ENCODE measurements around the gene ERAP2. TPM values are rescaled to one million over a fixed set of nuclear protein-coding genes. Genes with fewer than 3 reads are reported as not detected.

Gene ERAP2
- polyA plus RNA-seq, 1 experiment = 2.5 TPM

GRCh38 chr5:96952974-96953730 is 76.9 kb downstream of the ERAP2 start:
- H3K27me3 ChIP-seq (ENCODE audit: control insufficient read depth, insufficient read depth, low read length) = no peaks in the 10 kb centered on the region
- no peak for TF ChIP-seq CTCF (IDR thresholded peaks at IDR 0.05; ENCODE audit: low read depth, low read length)
- no peaks in the 10 kb centered on the region; the same call in 1 of the 2 replicates for H3K9me3 ChIP-seq (ENCODE audit: control insufficient read depth, insufficient read depth, low read length)
- H3K27ac ChIP-seq (ENCODE audit: low read depth, low read length) = no peak overlapping the region
- no peak overlapping the region for H3K4me3 ChIP-seq (ENCODE audit: low read depth, low read length)
- DNase-seq (ENCODE audit: low read depth, low spot score) = no peak
- CTCF ChIA-PET = no interaction called here
- POLR2A ChIA-PET = no interaction called here

GRCh38 chr5:96957254-96958049 is 81.2 kb downstream of the ERAP2 start:
- no peak for DNase-seq (ENCODE audit: low read depth, low spot score)
- no peak for TF ChIP-seq CTCF (IDR thresholded peaks at IDR 0.05; ENCODE audit: low read depth, low read length)
- H3K4me3 ChIP-seq (ENCODE audit: low read depth, low read length) = no peak overlapping the region
- H3K9me3 ChIP-seq (ENCODE audit: control insufficient read depth, insufficient read depth, low read length) = no peaks in the 10 kb centered on the region
- no peak overlapping the region for H3K27ac ChIP-seq (ENCODE audit: low read depth, low read length)
- POLR2A ChIA-PET = interaction anchor here (0.6 kb wide), 1 partner anchor 119 kb away, joined by 3 read pairs; no protein-coding TSS in a partner anchor
- no peaks in the 10 kb centered on the region for H3K27me3 ChIP-seq (ENCODE audit: control insufficient read depth, insufficient read depth, low read length)
- CTCF ChIA-PET = interaction anchor here (1.1 kb wide), 1 partner anchor 88 kb away, joined by 3 read pairs; no protein-coding TSS in a partner anchor

- TF ChIP-seq CTCF (IDR thresholded peaks at IDR 0.05; ENCODE audit: low read depth, low read length) = no peak
- Histone ChIP-seq H3K4me3 (ENCODE audit: low read depth, low read length) (no peak overlapping the region), H3K27ac (ENCODE audit: low read depth, low read length) (no peak overlapping the region), H3K27me3 (ENCODE audit: control insufficient read depth, insufficient read depth, low read length) (no peaks in the 10 kb centered on the region), H3K9me3 (ENCODE audit: control insufficient read depth, insufficient read depth, low read length) (no peaks in the 10 kb centered on the region)
- CTCF ChIA-PET = interaction anchor here (1.0 kb wide), 1 partner anchor 14 kb away, joined by 3 read pairs; no protein-coding TSS in a partner anchor
- DNase-seq (ENCODE audit: low read depth, low spot score) = no peak
- POLR2A ChIA-PET = no interaction called here
Measured at GRCh38 chr5:96958977-96959376, 82.7 kb downstream of the ERAP2 start.

GRCh38 chr5:96961053-96961452 is 84.8 kb downstream of the ERAP2 start:
- Histone ChIP-seq H3K9me3 (ENCODE audit: control insufficient read depth, insufficient read depth, low read length) (no peaks in the 10 kb centered on the region), H3K27me3 (ENCODE audit: control insufficient read depth, insufficient read depth, low read length) (no peaks in the 10 kb centered on the region), H3K27ac (ENCODE audit: low read depth, low read length) (no peak overlapping the region), H3K4me3 (ENCODE audit: low read depth, low read length) (no peak overlapping the region)
- no peak for DNase-seq (ENCODE audit: low read depth, low spot score)
- TF ChIP-seq CTCF (IDR thresholded peaks at IDR 0.05; ENCODE audit: low read depth, low read length) = no peak
- ChIA-PET CTCF (no interaction called here), POLR2A (no interaction called here)

DNA sequence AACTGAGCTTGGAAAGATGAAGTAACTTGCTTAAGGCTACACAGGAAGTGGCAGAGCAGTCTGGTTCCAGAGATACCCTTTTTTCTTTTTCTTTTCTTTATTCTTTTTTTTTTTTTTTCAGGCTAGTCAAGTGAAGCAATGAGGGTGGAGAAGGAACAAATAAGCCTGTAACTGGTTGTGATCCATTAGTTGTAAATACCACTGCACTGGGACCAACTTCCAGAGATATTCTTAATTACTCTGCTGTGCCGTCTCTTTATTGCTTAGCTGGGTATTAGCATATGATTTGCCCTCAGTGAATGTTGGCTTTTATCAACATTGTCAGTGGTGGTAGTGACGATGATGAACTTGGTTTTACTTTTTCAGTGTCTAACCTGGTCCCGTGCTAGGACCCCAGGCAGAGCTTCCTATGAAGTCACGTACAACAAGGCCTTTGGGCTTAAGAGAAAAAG is 86.3 kb downstream of the ERAP2 start:
- TF ChIP-seq CTCF (IDR thresholded peaks at IDR 0.05; ENCODE audit: low read depth, low read length) = no peak
- DNase-seq (ENCODE audit: low read depth, low spot score) = no peak
- Histone ChIP-seq H3K27ac (ENCODE audit: low read depth, low read length) (no peak overlapping the region), H3K27me3 (ENCODE audit: control insufficient read depth, insufficient read depth, low read length) (no peaks in the 10 kb centered on the region), H3K4me3 (ENCODE audit: low read depth, low read length) (no peak overlapping the region), H3K9me3 (ENCODE audit: control insufficient read depth, insufficient read depth, low read length) (no peaks in the 10 kb centered on the region)
- POLR2A ChIA-PET = no interaction called here
- CTCF ChIA-PET = no interaction called here

All from AG04450 (cell line).